Liver (tissue), 9 donors: ENCODE measurements around the gene SHC3. TPM values are rescaled to one million over a fixed set of nuclear protein-coding genes. Genes with fewer than 3 reads are reported as not detected.

Experiments
- DNase-seq: peaks from one replicate; pipeline ENCODE4 v3.0.0-alpha.2; 2017; ENCODE audit warnings: low spot score
- H3K27ac ChIP-seq, 2 donors: one replicate each; pipeline ENCODE4 v1.7.0; 2013; ENCODE audit warnings: inconsistent platforms in 2 of 2, low read length in 2 of 2, control low read depth in 1 of 2, low read depth in 1 of 2, mild to moderate bottlenecking in 1 of 2
- H3K27me3 ChIP-seq, 4 donors: one replicate each; pipeline versions ENCODE4 v1.6.1 to v1.7.0; 2013; ENCODE audit warnings: low read length in 3 of 4, inconsistent platforms in 1 of 4, mild to moderate bottlenecking in 1 of 4, moderate library complexity in 1 of 4; ENCODE audit not compliant: control insufficient read depth in 4 of 4, insufficient read depth in 4 of 4
- H3K36me3 ChIP-seq, 4 donors: one replicate each; pipeline versions ENCODE4 v1.6.1 to v1.7.0; 2013; ENCODE audit warnings: low read length in 3 of 4, mild to moderate bottlenecking in 3 of 4, low read depth in 1 of 4, moderate library complexity in 1 of 4; ENCODE audit not compliant: control insufficient read depth in 4 of 4, insufficient read depth in 3 of 4
- H3K4me1 ChIP-seq, 4 donors: one replicate each; pipeline versions ENCODE4 v1.6.1 to v1.7.0; 2013; ENCODE audit warnings: low read length in 3 of 4, mild to moderate bottlenecking in 3 of 4, moderate library complexity in 1 of 4; ENCODE audit not compliant: control insufficient read depth in 4 of 4, insufficient read depth in 4 of 4
- H3K4me3 ChIP-seq, 3 donors: one replicate each; pipeline versions ENCODE4 v1.6.1 to v1.7.0; 2013; ENCODE audit warnings: low read length in 3 of 3, control low read depth in 1 of 3, low read depth in 1 of 3, mild to moderate bottlenecking in 1 of 3
- H3K9ac ChIP-seq, 2 donors: one replicate each; pipeline ENCODE4 v1.7.0; 2013; ENCODE audit warnings: low read length in 2 of 2, mild to moderate bottlenecking in 2 of 2, moderate library complexity in 2 of 2, control low read depth in 1 of 2, low read depth in 1 of 2
- H3K9me3 ChIP-seq, 4 donors: one replicate each; pipeline versions ENCODE4 v1.6.1 to v1.7.0; 2013; ENCODE audit warnings: low read length in 3 of 4; ENCODE audit not compliant: control insufficient read depth in 4 of 4
- EGR1 ChIP-seq, 2 donors: IDR thresholded peaks; 2 replicates each; pipeline ENCODE4 v1.6.1; 2016 to 2018; ENCODE audit warnings: antibody characterized with exemption in 2 of 2, low read depth in 2 of 2
- FOXA1 ChIP-seq: IDR thresholded peaks from 2 replicates; pipeline ENCODE4 v1.6.1; 2016; ENCODE audit warnings: antibody characterized with exemption
- FOXA2 ChIP-seq: IDR thresholded peaks from 2 replicates; pipeline ENCODE4 v1.6.1; 2016; ENCODE audit warnings: antibody characterized with exemption
- HNF4G ChIP-seq: IDR thresholded peaks from 2 replicates; pipeline ENCODE4 v1.6.1; 2016; ENCODE audit warnings: antibody characterized with exemption
- JUND ChIP-seq, 2 donors: IDR thresholded peaks; 2 replicates each; pipeline ENCODE4 v1.6.1; 2016; ENCODE audit warnings: antibody characterized with exemption in 2 of 2
- NR2F2 ChIP-seq: IDR thresholded peaks from 2 replicates; pipeline ENCODE4 v1.6.1; 2016; ENCODE audit warnings: antibody characterized with exemption
- RAD21 ChIP-seq, 2 donors: IDR thresholded peaks; 2 replicates each; pipeline ENCODE4 v1.6.1; 2016; ENCODE audit warnings: antibody characterized with exemption in 2 of 2, mild to moderate bottlenecking in 2 of 2
- RXRA ChIP-seq, 2 donors: IDR thresholded peaks; 2 replicates each; pipeline ENCODE4 v1.6.1; 2017 to 2018; ENCODE audit warnings: antibody characterized with exemption in 2 of 2, mild to moderate bottlenecking in 1 of 2
- SP1 ChIP-seq: IDR thresholded peaks from 2 replicates; pipeline ENCODE4 v1.6.1; 2018; ENCODE audit warnings: antibody characterized with exemption, mild to moderate bottlenecking
- TAF1 ChIP-seq: conservative IDR thresholded peaks from 2 replicates; pipeline ENCODE4 v1.6.1; 2016; ENCODE audit warnings: antibody characterized with exemption, mild to moderate bottlenecking
- YY1 ChIP-seq: IDR thresholded peaks from 2 replicates; pipeline ENCODE4 v1.6.1; 2016; ENCODE audit warnings: antibody characterized with exemption, mild to moderate bottlenecking
- WGBS: extraction: QIAGEN DNeasy Blood & Tissue Kit; methylation state at CpG from one replicate; pipeline ENCODE4 v1.1.7; 2013; 5-methylcytosine and 5-hydroxymethylcytosine counted together
- polyA plus RNA-seq, 2 donors: library from polyadenylated mRNA; stranded (reverse) in 1 of 2; unstranded in 1 of 2; fragments of 200-250 nt in 1 of 2; fragments of >200 nt in 1 of 2; fragmentation: Nextera tagmentation in 1 of 2; extraction: Ambion mirVana in 1 of 2; gene quantifications; one replicate each; pipeline versions ENCODE4 v1.2.1 to v1.2.3, GENCODE V29; 2013 to 2015
- total RNA-seq, 2 donors: library from RNA; depleted of rRNA; stranded (reverse); fragments of >200 nt; gene quantifications; one replicate each; pipeline ENCODE4 v1.2.3, GENCODE V29; 2014
- TF ChIP-seq, protein P1 (sequence below): IDR thresholded peaks from 2 replicates; pipeline ENCODE4 v1.6.1; 2016; ENCODE audit warnings: antibody characterized with exemption, mild to moderate bottlenecking
- TF ChIP-seq, protein P2 (sequence below): fragments of 150-350 bp; IDR thresholded peaks from 2 replicates; pipeline ENCODE4 v1.5.1; 2017; ENCODE audit warnings: improper control_type of control experiment, low read depth, low read length; ENCODE audit not compliant: missing input control
- TF ChIP-seq, protein P3 (sequence below): IDR thresholded peaks from 2 replicates; pipeline ENCODE4 v1.6.1; 2016; ENCODE audit warnings: antibody characterized with exemption
- TF ChIP-seq, protein P4 (sequence below): IDR thresholded peaks from 2 replicates; pipeline ENCODE4 v1.6.1; 2016; ENCODE audit warnings: antibody characterized with exemption
- donor health status: healthy.
- donor health status: healthy.
- donor health status: healthy.
- donor health status: healthy.
- donor health status: healthy.

Gene SHC3
- total and polyA plus RNA-seq, 4 donors, result 0.03 to 0.08 (median 0.04) TPM

DNA sequence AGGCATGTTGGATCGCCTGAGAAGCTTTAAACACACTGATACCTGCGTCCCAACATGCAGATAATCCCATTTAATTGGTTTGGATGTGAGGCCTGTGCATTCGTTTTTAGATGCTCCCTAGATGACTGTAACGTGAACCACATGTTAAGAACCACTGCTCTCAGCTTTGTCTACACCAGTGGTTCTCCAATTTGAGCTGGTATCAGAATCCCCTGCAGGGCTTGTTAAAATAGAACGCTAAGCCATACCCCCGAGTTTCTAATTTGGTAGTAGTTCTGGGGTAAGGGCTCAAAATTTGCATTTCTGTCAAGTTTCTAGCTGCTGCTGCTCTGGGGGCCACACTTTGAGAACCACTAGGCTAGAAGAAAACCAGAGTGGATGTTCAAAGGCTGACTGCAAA, 112.7 kb downstream of the SHC3 start:
- Histone ChIP-seq H3K9me3 (no peaks in the 10 kb centered on the region), H3K9ac (no peak overlapping the region), H3K4me1 (peaks cover 0 to 5% (median 0%) of the 10 kb centered on the region in 4 donors), H3K27ac (no peak overlapping the region), H3K27me3 (no peaks in the 10 kb centered on the region), H3K36me3 (no peaks in the 10 kb centered on the region), H3K4me3 (no peak overlapping the region)
- TF ChIP-seq, protein P1, sequence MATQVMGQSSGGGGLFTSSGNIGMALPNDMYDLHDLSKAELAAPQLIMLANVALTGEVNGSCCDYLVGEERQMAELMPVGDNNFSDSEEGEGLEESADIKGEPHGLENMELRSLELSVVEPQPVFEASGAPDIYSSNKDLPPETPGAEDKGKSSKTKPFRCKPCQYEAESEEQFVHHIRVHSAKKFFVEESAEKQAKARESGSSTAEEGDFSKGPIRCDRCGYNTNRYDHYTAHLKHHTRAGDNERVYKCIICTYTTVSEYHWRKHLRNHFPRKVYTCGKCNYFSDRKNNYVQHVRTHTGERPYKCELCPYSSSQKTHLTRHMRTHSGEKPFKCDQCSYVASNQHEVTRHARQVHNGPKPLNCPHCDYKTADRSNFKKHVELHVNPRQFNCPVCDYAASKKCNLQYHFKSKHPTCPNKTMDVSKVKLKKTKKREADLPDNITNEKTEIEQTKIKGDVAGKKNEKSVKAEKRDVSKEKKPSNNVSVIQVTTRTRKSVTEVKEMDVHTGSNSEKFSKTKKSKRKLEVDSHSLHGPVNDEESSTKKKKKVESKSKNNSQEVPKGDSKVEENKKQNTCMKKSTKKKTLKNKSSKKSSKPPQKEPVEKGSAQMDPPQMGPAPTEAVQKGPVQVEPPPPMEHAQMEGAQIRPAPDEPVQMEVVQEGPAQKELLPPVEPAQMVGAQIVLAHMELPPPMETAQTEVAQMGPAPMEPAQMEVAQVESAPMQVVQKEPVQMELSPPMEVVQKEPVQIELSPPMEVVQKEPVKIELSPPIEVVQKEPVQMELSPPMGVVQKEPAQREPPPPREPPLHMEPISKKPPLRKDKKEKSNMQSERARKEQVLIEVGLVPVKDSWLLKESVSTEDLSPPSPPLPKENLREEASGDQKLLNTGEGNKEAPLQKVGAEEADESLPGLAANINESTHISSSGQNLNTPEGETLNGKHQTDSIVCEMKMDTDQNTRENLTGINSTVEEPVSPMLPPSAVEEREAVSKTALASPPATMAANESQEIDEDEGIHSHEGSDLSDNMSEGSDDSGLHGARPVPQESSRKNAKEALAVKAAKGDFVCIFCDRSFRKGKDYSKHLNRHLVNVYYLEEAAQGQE, result no peak
- TF ChIP-seq NR2F2 (no peak), HNF4G (no peak), SP1 (no peak), RXRA (IDR thresholded peaks at IDR 0.05) (no peak), EGR1 (IDR thresholded peaks at IDR 0.05; ENCODE audit: low read depth in 2 of 2) (no peak), FOXA1 (no peak), JUND (IDR thresholded peaks at IDR 0.05) (no peak), RAD21 (IDR thresholded peaks at IDR 0.05) (no peak), TAF1 (no peak), YY1 (no peak)
- TF ChIP-seq, protein P2, sequence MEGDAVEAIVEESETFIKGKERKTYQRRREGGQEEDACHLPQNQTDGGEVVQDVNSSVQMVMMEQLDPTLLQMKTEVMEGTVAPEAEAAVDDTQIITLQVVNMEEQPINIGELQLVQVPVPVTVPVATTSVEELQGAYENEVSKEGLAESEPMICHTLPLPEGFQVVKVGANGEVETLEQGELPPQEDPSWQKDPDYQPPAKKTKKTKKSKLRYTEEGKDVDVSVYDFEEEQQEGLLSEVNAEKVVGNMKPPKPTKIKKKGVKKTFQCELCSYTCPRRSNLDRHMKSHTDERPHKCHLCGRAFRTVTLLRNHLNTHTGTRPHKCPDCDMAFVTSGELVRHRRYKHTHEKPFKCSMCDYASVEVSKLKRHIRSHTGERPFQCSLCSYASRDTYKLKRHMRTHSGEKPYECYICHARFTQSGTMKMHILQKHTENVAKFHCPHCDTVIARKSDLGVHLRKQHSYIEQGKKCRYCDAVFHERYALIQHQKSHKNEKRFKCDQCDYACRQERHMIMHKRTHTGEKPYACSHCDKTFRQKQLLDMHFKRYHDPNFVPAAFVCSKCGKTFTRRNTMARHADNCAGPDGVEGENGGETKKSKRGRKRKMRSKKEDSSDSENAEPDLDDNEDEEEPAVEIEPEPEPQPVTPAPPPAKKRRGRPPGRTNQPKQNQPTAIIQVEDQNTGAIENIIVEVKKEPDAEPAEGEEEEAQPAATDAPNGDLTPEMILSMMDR, result no peak
- TF ChIP-seq, protein P3, sequence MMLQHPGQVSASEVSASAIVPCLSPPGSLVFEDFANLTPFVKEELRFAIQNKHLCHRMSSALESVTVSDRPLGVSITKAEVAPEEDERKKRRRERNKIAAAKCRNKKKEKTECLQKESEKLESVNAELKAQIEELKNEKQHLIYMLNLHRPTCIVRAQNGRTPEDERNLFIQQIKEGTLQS, result no peak
- TF ChIP-seq, protein P4, sequence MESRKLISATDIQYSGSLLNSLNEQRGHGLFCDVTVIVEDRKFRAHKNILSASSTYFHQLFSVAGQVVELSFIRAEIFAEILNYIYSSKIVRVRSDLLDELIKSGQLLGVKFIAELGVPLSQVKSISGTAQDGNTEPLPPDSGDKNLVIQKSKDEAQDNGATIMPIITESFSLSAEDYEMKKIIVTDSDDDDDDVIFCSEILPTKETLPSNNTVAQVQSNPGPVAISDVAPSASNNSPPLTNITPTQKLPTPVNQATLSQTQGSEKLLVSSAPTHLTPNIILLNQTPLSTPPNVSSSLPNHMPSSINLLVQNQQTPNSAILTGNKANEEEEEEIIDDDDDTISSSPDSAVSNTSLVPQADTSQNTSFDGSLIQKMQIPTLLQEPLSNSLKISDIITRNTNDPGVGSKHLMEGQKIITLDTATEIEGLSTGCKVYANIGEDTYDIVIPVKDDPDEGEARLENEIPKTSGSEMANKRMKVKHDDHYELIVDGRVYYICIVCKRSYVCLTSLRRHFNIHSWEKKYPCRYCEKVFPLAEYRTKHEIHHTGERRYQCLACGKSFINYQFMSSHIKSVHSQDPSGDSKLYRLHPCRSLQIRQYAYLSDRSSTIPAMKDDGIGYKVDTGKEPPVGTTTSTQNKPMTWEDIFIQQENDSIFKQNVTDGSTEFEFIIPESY, result no peak
- 80% methylated on average over 6 of the region's 6 CpGs for WGBS
- no peak for DNase-seq

DNA sequence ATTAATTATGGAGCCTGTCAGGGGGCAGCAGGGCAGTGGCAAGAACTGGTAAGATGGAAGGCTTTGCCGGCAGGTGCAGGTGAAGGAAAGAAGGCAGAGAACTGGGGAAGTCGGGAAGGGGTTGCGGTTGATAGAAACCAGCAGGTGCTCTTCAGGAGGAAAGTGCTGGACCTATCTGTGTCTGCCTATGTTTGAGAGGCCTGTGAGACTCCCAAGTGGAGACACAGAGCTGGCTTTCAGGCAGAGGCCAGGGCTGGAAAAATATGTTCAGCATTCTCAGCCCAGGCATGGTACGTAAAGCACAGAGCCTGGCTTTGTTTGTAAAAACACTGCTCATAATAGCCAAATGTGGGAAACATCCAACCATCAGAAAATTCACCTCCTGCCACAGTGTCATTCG, 117.8 kb downstream of the SHC3 start:
- H3K9ac ChIP-seq, result no peak overlapping the region
- no peak overlapping the region for H3K4me3 ChIP-seq
- H3K9me3 ChIP-seq, result no peaks in the 10 kb centered on the region
- 95% methylated on average over 5 of the region's 5 CpGs for WGBS
- TF ChIP-seq, protein P4, result no peak
- no peak for TF ChIP-seq FOXA2
- H3K27ac ChIP-seq, result no peak overlapping the region
- H3K4me1 ChIP-seq, result no peaks in the 10 kb centered on the region
- H3K27me3 ChIP-seq, result no peaks in the 10 kb centered on the region
- no peak for DNase-seq
- no peaks in the 10 kb centered on the region for H3K36me3 ChIP-seq
